Vagina (tissue), 2 donors: Measurements from ENCODE around the gene RET.

ENCODE experiments used
- CTCF ChIP-seq, 3 experiments: fragments of 450-650 bp in 2 of 3; fragments of 200-600 bp in 1 of 3; sonication (generic) in 1 of 3; IDR thresholded peaks; one replicate each; pipeline ENCODE4 v1.5.1; 2017 to 2019; ENCODE audit warnings: antibody characterized with exemption in 3 of 3, mild to moderate bottlenecking in 2 of 3, moderate library complexity in 2 of 3
- POLR2AphosphoS5 ChIP-seq, 2 donors: sonication (generic); formaldehyde crosslinking; IDR thresholded peaks; one replicate each; pipeline ENCODE4 v1.9.0; 2017; ENCODE audit warnings: antibody characterized with exemption in 2 of 2, mild to moderate bottlenecking in 2 of 2, low read depth in 1 of 2; ENCODE audit not compliant: insufficient read depth in 1 of 2

GRCh38 chr10:43065234-43065633 is 11.6 kb upstream of the RET start:
- no peak for TF ChIP-seq CTCF (IDR thresholded peaks at IDR 0.05)
- TF ChIP-seq POLR2AphosphoS5 (IDR thresholded peaks at IDR 0.05; ENCODE audit: insufficient read depth in 1 of 2, low read depth in 1 of 2): no peak
